ENCODE results near the gene PRSS27.

DNA sequence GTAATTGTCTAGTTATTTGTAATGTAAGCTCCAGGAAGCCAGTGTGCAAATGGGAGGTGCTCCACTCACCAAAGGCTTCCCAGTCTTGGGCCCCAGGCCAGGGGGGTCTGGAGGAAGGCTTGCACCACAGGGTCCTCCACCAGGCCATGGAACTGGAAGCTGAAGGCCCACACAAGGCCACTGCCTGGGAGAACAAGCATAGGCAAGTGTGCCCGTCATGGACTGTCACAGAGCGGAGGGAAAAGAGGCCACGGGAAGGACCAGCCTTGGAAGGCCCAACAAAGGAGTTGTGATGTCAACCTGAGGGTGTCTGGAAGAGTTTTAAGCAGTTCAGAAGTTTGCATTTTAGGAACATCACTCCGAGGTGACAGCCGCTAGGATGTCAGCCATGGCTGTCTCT, 29.5 kb upstream of the PRSS27 start:
- TF ChIP-seq, protein P1, sequence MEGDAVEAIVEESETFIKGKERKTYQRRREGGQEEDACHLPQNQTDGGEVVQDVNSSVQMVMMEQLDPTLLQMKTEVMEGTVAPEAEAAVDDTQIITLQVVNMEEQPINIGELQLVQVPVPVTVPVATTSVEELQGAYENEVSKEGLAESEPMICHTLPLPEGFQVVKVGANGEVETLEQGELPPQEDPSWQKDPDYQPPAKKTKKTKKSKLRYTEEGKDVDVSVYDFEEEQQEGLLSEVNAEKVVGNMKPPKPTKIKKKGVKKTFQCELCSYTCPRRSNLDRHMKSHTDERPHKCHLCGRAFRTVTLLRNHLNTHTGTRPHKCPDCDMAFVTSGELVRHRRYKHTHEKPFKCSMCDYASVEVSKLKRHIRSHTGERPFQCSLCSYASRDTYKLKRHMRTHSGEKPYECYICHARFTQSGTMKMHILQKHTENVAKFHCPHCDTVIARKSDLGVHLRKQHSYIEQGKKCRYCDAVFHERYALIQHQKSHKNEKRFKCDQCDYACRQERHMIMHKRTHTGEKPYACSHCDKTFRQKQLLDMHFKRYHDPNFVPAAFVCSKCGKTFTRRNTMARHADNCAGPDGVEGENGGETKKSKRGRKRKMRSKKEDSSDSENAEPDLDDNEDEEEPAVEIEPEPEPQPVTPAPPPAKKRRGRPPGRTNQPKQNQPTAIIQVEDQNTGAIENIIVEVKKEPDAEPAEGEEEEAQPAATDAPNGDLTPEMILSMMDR (conservative IDR thresholded peaks at IDR 0.05 in 1 of 2, IDR thresholded peaks at IDR 0.05 in 1 of 2; ENCODE audit: low read depth in 1 of 2, low read length in 2 of 2): no peak
- no peak for TF ChIP-seq EZH2 (IDR thresholded peaks at IDR 0.05; ENCODE audit: low read length, missing control alignments)
